HL-60/S4 (cell line): ENCODE measurements around the gene SUSD6.
"Not testable (repeated sequence)": the region's sequence is repeated elsewhere in the genome, so short reads cannot be mapped to it uniquely, and the experiment has no call there.

Experiments used
- in situ Hi-C: fragments of 300-500 bp; cut with MboI; formaldehyde crosslinking; loops from 2 replicates; pipeline ENCODE4 v1.14.3; 2022; ENCODE audit warnings: low sequenced_read_pairs

Gene SUSD6

DNA sequence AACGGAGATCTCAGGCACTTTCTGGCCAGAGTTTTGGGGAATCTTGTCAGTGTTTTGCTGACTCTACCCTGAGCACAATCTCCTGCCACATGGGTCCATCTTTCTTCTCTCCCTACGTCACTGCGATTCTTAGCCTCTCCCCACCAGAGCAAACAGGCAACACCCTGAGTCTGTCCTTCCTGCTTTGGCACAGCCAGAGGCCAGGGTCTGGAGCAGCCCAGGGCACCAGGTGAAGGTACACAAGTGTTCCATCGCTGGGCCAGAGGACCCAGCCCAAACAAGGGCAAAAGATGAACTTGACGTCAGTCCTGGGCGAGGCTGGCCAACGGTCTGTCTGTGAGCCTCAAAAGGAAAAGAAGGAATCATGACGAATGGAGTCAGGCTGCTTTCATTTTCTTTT lies 24.0 kb upstream of the SUSD6 start:
- in situ Hi-C loops = loop anchor here (10.0 kb wide), 1 partner anchor 137 kb away; no protein-coding TSS in a partner anchor

GRCh38 chr14:69591317-69591716 lies 20.1 kb upstream of the SUSD6 start:
- in situ Hi-C loops = no loop called here

DNA sequence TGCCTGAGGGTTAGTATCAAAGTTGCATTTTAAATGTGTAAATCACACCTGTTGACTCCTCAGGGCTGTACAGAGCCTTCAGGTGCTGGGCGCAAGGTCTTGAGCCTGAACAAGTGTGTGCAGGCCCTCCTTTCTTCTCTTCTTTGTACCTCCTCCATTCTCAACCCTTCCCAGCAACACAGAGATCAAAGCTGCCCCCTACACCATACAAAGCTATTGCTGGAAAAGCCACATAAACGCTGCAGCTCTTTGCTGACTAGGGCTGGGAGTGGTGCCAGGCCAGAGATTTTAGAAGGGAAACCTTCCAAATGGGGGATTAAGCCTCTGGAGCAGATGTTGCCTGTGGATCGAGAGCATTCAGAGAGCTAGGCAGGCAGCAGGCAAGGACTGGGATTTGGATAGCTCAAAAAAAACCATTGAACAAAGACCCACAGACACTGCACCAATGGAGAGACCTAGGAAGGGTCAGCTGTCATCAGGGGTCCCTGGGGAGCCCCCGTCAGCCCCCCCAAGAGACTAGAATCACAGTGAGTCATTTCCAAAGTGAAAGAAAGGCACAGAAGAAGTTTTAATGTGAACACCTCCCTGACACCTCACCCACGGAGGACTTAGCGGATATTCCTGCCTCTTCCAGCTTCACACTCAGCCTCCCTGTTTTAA lies 18.2 kb upstream of the SUSD6 start:
- in situ Hi-C loops = no loop called here

GRCh38 chr14:69594846-69595245 lies 16.6 kb upstream of the SUSD6 start:
- in situ Hi-C loops = no loop called here

DNA sequence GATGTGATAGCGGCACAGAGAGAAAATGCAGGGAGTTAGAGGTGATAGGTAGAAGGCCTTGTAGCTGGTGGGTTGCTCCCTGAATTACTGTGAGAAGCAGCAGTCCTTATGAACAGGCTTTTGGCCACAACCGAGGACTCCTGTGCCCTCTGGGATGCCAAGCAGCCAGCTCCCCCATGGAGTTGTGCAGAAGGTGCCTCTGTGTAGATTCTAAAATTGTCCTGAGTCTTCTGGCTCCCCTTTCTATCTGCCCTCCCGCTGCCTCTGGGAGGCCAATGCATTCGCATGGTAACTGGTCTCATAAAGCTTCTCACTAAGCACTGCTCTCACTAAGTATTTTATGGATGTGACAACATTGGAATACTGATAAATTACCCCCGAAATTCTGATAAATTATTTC lies 16.1 kb upstream of the SUSD6 start:
- in situ Hi-C loops = no loop called here

DNA sequence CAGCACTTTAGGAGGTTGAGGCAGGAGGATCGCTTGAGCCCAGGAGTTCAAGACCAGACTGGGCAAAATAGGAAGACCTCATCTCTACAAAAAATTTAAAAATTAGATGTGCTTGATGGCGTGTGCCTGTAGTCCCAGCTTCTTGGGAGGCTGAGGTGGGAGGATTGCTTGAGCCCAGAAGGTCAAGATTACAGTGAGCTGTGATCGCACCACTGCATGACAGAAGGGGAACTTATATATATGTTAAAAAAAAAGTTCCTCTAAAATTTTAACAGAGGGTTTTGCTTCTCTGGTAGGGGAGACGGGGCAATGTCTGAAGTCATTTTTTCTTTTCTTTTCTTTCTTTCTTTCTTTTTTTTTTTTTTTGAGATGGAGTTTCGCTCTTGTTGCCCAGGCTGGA lies 12.0 kb upstream of the SUSD6 start:
- in situ Hi-C loops = not testable (repeated sequence)

GRCh38 chr14:69600304-69600891 lies 11.0 kb upstream of the SUSD6 start:
- in situ Hi-C loops = no loop called here

DNA sequence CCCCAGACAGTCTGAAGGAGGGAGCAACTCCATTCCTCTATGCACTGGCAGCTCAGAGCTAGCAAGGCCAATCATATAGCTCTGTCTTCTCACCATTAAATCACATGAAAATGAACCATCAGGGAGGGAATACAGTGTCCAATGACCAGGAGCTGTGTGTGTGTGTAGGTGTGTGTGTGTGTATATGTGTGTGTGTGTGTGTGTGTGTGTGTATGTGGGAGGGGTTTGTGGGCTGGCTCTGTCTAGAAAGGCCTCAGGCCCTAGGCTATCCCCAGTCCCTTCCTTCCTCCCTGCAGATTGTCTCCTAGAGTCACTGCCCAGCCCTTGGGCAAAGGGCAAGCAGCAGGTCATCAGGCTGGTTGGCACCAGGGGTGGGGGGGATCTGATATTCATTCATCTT lies 5.7 kb upstream of the SUSD6 start:
- in situ Hi-C loops = no loop called here

DNA sequence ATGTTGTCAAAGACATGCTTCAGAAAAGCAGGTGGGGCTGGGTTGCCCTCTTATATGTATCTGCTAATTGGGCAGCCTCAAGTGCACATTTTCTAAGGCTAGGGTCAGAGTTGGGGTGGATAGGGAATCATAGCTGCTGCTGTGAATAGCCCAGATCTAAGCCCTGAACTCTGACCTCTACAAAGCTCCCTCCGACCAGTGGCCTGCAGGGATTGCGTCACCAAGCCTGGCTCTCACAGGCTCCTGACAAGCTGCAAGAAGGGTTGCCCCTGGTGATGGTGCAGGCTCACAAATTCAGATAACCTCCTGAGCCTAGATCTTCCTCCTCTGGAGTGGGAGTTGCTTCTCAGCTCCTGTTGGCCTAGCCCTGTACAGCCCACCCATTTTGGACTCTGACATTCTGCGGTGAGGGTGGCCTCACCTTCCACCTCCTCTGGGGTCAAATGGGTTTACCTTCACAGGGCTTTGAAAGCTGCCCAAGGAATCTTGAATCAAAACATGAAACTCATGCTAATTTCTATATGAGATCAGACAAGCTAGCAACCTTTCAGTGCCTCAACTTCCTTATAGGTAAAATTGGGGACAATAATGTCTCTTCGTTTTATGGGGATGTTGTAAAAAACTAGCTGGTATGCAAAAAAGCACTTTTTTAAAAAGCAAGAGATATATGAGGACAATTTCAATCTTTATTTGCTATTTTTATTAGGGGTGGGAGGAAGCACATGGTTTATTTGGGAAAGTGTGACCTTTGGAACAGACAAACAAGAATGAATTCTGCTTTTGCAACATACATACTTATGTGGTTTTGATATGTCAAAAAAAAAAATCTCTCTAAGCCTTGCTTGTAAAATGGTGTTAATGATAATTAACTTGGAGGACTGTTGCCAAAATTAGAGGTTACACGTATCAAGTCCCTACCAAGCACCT lies 4.9 kb upstream of the SUSD6 start:
- in situ Hi-C loops = no loop called here

- in situ Hi-C loops = no loop called here
Measured at GRCh38 chr14:69610020-69610873, 1.1 kb upstream of the SUSD6 start.

GRCh38 chr14:69610874-69611171 lies 573 bp upstream of the SUSD6 start:
- in situ Hi-C loops = no loop called here

GRCh38 chr14:69612014-69612782 lies 802 bp downstream of the SUSD6 start:
- in situ Hi-C loops = no loop called here

DNA sequence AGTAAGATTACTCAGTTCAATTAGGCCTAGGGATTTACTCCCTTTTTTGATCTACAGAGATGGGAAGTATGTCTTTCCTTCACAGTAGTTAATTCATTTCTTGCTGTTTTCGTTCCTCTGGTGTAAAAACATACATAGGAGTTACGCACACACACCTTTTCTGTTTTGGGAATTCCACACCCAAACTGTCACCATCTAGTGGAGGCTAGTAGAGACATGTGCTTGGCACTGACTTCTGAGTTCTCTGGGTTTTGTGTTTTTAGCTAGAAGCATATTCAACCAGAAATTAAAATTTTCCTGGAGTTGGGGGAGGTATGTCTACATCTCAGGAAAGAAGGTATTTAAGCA lies 1.4 kb downstream of the SUSD6 start:
- in situ Hi-C loops = no loop called here

DNA sequence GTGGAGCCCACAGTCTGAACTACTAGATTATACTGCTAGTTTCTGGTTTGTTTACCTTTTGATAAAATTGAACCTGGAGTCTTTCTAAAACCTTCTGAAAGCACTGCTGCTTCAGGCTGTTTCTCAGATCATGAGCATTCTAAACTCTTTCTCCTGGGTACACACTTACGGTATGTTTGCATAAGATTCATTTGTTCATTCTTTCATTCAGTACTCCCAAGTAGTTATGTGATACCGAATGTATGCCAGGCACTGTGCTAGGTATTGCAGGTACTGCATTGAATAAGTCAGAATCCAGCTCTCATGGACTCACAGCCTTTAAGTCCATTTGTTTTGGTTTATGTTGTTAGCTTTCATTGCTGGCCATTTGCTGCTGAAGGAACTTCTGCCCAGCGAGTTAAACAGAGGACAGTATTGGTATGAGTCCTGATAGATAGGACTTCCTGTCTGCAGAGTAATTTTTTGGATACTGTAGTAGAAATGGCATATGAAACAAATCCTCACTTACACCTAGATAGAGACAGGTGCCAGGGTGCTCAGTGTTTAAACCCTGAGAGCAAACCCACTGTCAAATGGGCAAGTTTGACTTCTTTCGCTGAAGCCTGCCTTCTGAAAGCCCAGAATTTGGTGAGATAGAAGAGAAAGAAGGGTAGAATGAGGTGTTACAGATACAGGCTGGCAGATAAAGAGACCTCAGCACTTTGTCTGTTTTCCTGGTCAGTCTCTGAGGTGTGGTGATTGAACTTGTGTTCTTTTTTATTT lies 2.1 kb downstream of the SUSD6 start:
- in situ Hi-C loops = no loop called here

GRCh38 chr14:69614592-69614991 lies 3.2 kb downstream of the SUSD6 start:
- in situ Hi-C loops = no loop called here

GRCh38 chr14:69615121-69615495 lies 3.7 kb downstream of the SUSD6 start:
- in situ Hi-C loops = no loop called here

- in situ Hi-C loops = no loop called here
Measured at GRCh38 chr14:69615496-69616407, 4.4 kb downstream of the SUSD6 start.

DNA sequence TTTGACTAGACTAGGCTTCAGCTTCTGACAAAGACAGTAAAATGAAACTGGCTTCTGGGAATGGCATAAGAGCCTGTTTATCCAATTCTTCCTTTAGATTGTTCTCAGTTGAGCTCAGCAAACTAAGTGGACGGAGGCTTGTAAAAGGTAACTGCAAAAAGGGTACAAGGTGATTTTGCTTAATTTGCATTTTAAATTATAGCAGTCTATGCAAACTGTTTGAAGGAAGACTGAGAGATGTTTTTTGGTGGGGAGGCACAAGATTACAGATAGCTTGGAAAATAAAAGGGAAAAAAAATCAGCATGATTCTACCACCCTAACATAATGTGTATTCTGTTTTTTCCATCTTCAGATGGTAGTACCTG lies 5.0 kb downstream of the SUSD6 start:
- in situ Hi-C loops = no loop called here

DNA sequence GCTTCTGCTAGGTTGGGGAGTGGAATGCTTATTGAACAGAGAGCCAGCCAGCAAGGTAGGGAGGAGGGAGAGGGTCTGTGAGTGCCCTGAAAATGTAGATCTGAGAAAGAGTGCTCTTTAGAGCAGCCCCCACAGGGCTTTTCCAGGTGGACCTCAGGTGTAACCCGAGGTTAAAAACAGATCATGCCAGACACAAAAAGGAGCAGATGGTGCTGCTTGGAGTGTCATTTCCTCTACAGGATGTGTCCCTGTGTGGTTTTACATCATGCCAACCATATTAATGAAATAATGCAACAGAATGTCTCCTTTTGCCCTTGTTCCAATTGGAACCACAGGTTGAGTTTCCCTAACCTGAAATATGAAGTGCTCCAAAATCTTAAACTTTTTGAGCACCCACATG lies 6.4 kb downstream of the SUSD6 start:
- in situ Hi-C loops = no loop called here
